ENCODE results near the gene TEKT2.

Gene TEKT2

DNA sequence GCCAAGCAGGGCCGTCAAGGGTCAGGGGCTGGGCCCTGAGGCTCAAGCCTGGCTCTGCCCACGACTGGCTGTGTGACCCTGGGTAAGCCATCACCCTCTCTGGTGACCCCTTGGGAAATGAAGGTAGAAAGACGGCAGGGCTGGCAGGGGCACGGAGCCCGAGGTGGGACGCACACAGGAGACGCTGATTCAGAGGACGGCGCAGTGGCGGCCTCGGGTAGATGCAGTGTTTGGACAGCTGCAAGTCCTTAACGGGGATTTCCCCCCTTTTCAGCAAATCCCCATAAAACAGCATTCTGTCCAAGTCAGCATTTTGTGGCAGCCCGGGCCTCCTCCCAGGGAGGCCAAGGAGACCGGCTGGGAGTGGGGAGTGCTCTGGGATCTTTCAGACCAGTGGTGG, 24.4 kb downstream of the TEKT2 start:
- H3K27me3 ChIP-seq (replicated peaks; ENCODE audit: control insufficient read depth, insufficient read depth, low read length), result no peaks in the 10 kb centered on the region; the same call in 1 of the 2 replicates
- TF ChIP-seq, protein P1, sequence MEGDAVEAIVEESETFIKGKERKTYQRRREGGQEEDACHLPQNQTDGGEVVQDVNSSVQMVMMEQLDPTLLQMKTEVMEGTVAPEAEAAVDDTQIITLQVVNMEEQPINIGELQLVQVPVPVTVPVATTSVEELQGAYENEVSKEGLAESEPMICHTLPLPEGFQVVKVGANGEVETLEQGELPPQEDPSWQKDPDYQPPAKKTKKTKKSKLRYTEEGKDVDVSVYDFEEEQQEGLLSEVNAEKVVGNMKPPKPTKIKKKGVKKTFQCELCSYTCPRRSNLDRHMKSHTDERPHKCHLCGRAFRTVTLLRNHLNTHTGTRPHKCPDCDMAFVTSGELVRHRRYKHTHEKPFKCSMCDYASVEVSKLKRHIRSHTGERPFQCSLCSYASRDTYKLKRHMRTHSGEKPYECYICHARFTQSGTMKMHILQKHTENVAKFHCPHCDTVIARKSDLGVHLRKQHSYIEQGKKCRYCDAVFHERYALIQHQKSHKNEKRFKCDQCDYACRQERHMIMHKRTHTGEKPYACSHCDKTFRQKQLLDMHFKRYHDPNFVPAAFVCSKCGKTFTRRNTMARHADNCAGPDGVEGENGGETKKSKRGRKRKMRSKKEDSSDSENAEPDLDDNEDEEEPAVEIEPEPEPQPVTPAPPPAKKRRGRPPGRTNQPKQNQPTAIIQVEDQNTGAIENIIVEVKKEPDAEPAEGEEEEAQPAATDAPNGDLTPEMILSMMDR (IDR thresholded peaks at IDR 0.05; ENCODE audit: insufficient read depth, low read length, poor library complexity, severe bottlenecking), result no peak
- no peak overlapping the region for H3K4me3 ChIP-seq (replicated peaks; ENCODE audit: low read depth, low read length)
- no peaks in the 10 kb centered on the region for H3K36me3 ChIP-seq (ENCODE audit: control insufficient read depth, insufficient read depth, low read length)
- no peak for DNase-seq (ENCODE audit: extremely low read depth, insufficient read length)

GRCh38 chr1:36109041-36109679, 25.3 kb downstream of the TEKT2 start:
- H3K4me3 ChIP-seq (replicated peaks; ENCODE audit: low read depth, low read length), result no peak overlapping the region
- DNase-seq (ENCODE audit: extremely low read depth, insufficient read length), result no peak
- no peaks in the 10 kb centered on the region for H3K36me3 ChIP-seq (ENCODE audit: control insufficient read depth, insufficient read depth, low read length)
- H3K27me3 ChIP-seq (replicated peaks; ENCODE audit: control insufficient read depth, insufficient read depth, low read length), result no peaks in the 10 kb centered on the region; the same call in 1 of the 2 replicates
- TF ChIP-seq, protein P1 (IDR thresholded peaks at IDR 0.05; ENCODE audit: insufficient read depth, low read length, poor library complexity, severe bottlenecking), result no peak

GRCh38 chr1:36111151-36111550, 27.3 kb downstream of the TEKT2 start:
- no peak overlapping the region for H3K4me3 ChIP-seq (replicated peaks; ENCODE audit: low read depth, low read length)
- no peaks in the 10 kb centered on the region for H3K36me3 ChIP-seq (ENCODE audit: control insufficient read depth, insufficient read depth, low read length)
- DNase-seq (ENCODE audit: extremely low read depth, insufficient read length), result no peak
- TF ChIP-seq, protein P1 (IDR thresholded peaks at IDR 0.05; ENCODE audit: insufficient read depth, low read length, poor library complexity, severe bottlenecking), result no peak
- H3K27me3 ChIP-seq (replicated peaks; ENCODE audit: control insufficient read depth, insufficient read depth, low read length), result no peaks in the 10 kb centered on the region; the same call in 1 of the 2 replicates

GRCh38 chr1:36112823-36113222, 28.9 kb downstream of the TEKT2 start:
- H3K36me3 ChIP-seq (ENCODE audit: control insufficient read depth, insufficient read depth, low read length), result no peaks in the 10 kb centered on the region
- TF ChIP-seq, protein P1 (IDR thresholded peaks at IDR 0.05; ENCODE audit: insufficient read depth, low read length, poor library complexity, severe bottlenecking), result no peak
- H3K4me3 ChIP-seq (replicated peaks; ENCODE audit: low read depth, low read length), result no peak overlapping the region
- no peaks in the 10 kb centered on the region; the same call in 1 of the 2 replicates for H3K27me3 ChIP-seq (replicated peaks; ENCODE audit: control insufficient read depth, insufficient read depth, low read length)
- no peak for DNase-seq (ENCODE audit: extremely low read depth, insufficient read length)

GRCh38 chr1:36114371-36114770, 30.5 kb downstream of the TEKT2 start:
- TF ChIP-seq, protein P1 (IDR thresholded peaks at IDR 0.05; ENCODE audit: insufficient read depth, low read length, poor library complexity, severe bottlenecking), result no peak
- H3K27me3 ChIP-seq (replicated peaks; ENCODE audit: control insufficient read depth, insufficient read depth, low read length), result no peaks in the 10 kb centered on the region; the same call in 1 of the 2 replicates
- H3K36me3 ChIP-seq (ENCODE audit: control insufficient read depth, insufficient read depth, low read length), result no peaks in the 10 kb centered on the region
- no peak overlapping the region for H3K4me3 ChIP-seq (replicated peaks; ENCODE audit: low read depth, low read length)
- no peak for DNase-seq (ENCODE audit: extremely low read depth, insufficient read length)

Data from GM06990 (cell line).